GM19468 (cell line): ENCODE results near the gene CDC14B.
"Not testable (repeated sequence)": the region's sequence is repeated elsewhere in the genome, so short reads cannot be mapped to it uniquely, and the experiment has no call there.

Experiments
- ATAC-seq: cut with Tn5 transposase; IDR thresholded peaks from one replicate; pipeline ENCODE4 v1.9.1; 2021; ENCODE audit warnings: mild to moderate bottlenecking, moderate library complexity, moderate number of reproducible peaks; ENCODE audit not compliant: unreplicated experiment; ENCODE audit errors: extremely low read depth

The CDC14B gene

GRCh38 chr9:96554801-96555566 lies 64.7 kb downstream of the CDC14B start:
- ATAC-seq = no peak

DNA sequence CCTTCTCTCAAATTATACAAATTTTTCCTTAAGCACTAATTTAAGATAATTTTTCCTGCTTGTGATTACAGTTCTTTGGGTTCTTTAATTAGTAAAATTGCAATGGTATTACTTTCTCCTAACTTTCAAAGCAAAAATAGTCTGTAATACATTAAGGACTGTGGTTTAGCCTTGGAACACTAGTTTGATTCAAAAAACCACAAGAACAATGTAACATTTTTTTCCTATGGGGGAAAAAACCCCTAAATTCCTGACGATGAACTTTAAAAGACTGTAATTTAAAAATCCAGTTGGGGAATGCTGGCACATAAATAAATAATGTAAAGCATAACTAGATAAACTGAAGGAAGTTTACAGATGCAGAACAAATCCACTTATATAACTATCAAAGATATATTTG lies 65.3 kb downstream of the CDC14B start:
- ATAC-seq = no peak

DNA sequence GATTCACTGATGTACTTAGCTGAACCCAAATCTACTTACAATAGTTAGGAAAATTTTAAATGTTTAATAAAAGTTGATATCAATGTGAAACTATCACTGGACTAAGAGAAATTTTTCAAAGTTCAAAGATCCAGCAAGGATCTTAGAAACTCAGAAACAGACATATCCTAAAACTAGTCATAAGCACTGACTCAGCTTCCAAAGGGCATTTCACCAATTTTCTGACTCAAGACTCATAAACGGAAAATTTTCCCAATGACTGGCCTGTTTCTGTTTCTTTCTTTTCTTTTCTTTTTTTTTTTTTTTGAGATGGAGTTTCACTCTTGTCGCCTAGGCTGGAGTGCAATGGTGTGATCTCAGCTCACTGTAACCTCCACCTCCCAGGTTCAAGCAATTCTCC lies 66.6 kb downstream of the CDC14B start:
- no peak for ATAC-seq

DNA sequence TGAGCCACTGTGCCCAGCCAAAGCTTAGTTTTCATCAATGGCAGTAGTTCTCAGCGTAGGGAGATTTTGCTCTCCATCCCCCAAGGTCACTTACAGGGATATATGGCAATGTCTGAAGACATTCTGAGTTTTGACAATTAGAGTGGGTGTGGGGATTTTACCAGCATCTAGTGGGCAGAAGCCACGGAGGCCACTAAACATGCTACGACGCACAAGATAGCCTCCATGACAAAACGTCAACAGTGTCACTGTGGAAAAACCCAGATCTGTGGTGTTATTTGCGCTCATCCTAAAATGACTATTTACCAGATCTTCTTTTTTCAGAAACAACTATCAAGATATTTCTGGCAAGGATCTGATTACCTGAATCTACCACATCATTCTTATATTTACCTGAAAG lies 68.2 kb downstream of the CDC14B start:
- ATAC-seq = no peak

- no peak for ATAC-seq
Measured at GRCh38 chr9:96550659-96551058, 69.0 kb downstream of the CDC14B start.

- ATAC-seq = not testable (repeated sequence)
Measured at GRCh38 chr9:96543131-96543530, 76.5 kb downstream of the CDC14B start.

DNA sequence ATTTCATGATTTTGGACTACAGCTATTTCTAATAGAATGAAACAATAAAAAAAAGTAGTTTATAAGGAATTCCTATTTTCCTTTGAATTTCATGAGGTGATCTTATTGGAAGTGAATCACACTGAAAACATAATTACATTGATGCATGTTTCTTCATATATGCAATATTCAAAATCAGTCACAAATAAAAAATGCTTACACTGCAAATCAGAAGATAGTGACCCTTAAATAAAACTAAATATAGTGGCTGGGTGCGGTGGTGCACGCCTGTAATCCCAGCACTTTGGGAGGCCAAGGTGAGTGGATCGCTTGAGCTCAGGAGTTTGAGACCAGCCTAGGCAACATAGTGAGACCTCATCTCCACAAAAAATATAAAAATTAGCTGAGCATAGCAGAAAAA lies 79.5 kb downstream of the CDC14B start:
- no peak for ATAC-seq

DNA sequence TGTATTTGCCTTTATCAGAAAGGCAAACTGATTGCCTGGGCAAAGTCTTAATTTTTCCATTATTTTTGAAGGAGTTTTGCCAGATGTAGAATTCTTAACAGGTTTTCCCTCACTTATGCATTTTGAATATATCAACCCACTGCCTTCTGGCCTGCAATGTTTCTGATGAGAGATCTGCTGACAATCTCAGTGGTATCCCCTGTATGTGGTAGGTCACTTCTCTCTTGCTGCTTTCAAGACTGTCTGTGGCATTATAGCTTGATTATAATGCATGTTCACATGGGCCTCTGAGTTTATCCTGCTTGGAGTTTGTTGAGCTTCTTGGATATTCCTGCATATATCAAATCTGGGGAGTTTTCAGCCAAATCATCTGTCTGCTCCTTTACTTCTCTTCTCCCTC lies 87.5 kb downstream of the CDC14B start:
- no peak for ATAC-seq

GRCh38 chr9:96524764-96525163 lies 94.9 kb downstream of the CDC14B start:
- no peak for ATAC-seq

DNA sequence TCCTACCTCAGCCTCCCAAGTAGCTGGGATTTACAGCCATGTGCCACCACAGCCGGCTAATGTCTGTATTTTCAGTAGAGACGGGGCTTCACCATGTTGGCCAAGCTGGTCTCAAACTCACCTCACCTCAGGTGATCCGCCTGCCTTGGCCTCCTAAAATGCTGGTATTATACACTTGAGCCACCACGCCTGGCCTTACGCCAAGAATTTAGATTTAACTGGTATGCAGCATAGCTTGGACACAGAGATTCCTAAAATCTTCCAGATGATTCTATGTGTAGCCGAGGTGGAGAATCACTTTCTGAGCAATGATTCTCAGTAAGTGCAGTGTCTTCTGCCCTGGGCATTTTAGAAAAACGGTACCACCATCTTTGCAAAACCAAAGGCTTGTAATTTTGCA lies 95.6 kb downstream of the CDC14B start:
- no peak for ATAC-seq

GRCh38 chr9:96523374-96523773 lies 96.3 kb downstream of the CDC14B start:
- ATAC-seq = no peak

DNA sequence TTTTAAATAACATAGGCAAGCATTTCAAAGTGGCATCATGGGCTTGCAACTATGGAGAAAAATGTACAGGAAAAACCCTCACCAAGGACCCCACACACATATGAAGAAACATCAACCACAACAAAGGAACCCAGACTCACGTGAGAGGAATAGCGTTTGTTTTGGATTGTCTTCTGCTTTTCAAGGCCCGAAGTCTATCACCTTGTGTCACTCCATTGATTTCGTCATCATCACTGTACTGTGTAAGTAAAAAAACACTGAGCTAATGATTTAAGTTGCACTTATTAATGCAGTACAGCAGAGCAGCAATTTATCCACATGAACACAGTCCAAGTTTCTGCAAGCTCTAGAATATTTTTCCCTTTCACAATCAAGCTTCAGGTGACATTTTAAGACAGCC lies 97.3 kb downstream of the CDC14B start:
- no peak for ATAC-seq

GRCh38 chr9:96519787-96520186 lies 99.9 kb downstream of the CDC14B start:
- ATAC-seq = no peak

GRCh38 chr9:96519095-96519494 lies 100.5 kb downstream of the CDC14B start:
- ATAC-seq = no peak

- ATAC-seq = no peak
Measured at GRCh38 chr9:96515621-96516470, 103.8 kb downstream of the CDC14B start.

GRCh38 chr9:96514800-96515158 lies 104.9 kb downstream of the CDC14B start:
- no peak for ATAC-seq

GRCh38 chr9:96514108-96514799 lies 105.4 kb downstream of the CDC14B start:
- no peak for ATAC-seq

DNA sequence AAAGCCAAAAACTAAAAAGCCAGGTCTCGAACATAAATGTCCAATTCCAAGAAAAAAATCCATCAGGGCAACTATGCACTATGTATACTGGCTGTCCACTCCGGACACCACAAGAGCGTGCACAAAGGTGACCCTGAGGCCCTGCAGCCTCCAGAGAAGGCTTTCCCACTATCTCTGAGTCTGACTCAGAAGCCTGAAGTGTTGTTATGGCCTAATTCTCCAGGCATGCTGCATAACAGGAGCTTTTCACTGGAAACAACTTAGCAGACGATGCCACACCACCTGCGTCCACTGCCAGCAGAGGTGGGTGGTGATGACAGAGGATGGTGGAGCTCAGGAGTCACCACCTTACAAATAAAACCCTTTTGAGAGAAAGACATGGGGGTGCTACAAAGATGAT lies 106.0 kb downstream of the CDC14B start:
- ATAC-seq = no peak

- ATAC-seq = no peak
Measured at GRCh38 chr9:96512240-96512639, 107.4 kb downstream of the CDC14B start.

GRCh38 chr9:96510258-96510657 lies 109.4 kb downstream of the CDC14B start:
- no peak for ATAC-seq

DNA sequence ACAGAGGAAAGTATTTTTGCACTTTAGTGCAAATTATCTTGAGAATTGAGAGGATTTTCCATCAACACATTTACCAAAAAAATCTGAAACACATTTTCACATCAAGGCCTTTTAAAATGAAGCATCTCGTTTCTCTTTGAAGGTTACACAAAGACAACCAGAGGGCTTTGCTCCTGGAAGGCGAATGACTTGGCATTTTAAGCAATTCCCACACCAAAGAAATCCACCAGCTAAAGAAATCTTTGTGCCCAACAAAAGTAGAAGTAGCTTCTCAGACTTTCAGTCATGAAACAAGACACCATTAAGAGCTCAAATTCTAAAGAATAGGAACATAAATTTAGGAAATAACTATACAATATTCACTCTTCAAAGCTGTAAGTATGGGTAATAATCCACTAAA lies 109.8 kb downstream of the CDC14B start:
- no peak for ATAC-seq
